ENCODE measurements around the gene SEBOX.
A peak's percentile ranks its signal among the peaks of the same experiment; 100 is the strongest.

SEBOX gene

GRCh38 chr17:28318759-28319597 is 46.0 kb downstream of the SEBOX start, which contains the start of gene TMEM97:
TMEM97 (plus strand) TSS chr17:28319200; CDS start chr17:28319240, 40 bp downstream.
- DNase-seq (ENCODE audit: low read depth) = peak; percentile 87

DNA sequence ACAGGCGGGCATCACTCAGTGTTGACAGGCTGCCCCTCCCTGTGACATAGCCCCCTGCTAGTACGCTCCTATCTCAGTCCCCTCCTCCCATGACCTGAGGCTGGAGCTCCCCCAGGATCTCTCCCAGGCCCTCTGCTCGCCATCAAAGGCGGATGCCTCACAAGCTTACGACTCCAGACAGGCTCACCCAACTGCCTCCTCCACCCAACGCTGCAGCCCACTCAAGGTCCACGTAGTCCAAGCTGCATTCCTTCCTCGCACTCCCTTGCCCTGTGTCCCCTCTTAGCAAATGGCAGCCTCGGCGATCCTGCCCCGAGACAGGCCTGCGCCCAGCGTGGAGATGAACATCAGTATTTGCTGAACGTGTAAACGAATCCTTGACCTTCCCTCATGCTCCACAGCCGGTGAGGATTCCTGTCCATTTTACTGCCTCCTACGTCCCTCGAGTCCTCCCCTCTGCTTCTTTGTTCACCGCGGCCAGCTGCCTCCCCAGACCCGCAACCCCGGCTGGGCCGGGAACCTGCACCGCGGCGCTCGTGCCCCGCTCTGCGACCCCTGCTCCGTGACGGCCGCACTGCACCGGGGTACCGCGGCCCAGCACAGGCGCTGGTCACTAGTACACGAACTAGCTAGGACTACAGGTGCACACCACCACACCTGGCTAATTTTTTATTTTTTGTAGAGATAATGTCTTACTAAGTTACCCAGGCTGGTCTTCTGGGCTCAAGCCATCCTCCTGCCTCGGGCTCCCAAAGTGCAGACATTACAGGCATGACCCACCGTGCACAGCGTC is 46.8 kb downstream of the SEBOX start:
- no peak for DNase-seq (ENCODE audit: low read depth)

DNA sequence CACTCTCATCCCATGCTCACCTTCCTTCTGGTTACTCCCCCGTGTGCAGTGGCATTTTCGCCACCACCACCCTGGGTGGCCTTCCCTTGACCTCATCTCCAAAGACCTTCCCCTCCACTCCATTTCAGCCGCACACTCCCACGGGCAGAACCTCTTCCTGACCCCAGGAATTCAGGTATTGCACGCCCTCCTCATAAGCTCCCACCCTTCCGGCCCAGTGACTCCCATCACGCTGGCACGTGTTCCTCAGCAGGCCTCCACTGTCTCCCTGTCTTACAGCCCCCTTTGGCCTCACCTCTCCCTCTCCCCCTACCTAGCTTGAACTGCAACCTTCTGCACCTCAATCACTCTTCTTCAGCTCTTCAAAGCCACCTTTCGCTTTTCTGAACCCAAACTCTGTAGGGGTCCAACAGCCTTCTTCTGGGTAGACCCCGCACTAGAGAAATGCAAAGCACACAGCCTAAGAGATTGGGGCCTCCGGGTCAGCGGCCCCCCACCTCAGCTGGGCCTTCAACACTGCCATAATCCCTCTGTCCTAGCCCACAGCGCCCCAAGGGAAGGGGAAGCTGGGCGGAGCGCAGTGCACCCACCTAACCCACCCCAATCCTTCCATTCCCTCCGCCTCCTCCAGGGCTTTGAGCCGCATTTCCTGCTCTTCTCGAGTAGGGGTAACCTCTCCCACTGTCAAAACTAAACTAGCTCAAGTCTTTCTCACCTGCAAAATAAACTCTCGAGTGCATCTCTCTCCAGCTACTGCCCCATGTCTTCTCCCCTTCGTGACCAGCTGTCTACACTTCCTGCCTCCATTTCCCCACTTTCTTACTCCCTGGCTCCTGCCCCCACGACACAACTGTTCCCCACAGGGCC is 47.7 kb downstream of the SEBOX start:
- DNase-seq (ENCODE audit: low read depth) = no peak

DNA sequence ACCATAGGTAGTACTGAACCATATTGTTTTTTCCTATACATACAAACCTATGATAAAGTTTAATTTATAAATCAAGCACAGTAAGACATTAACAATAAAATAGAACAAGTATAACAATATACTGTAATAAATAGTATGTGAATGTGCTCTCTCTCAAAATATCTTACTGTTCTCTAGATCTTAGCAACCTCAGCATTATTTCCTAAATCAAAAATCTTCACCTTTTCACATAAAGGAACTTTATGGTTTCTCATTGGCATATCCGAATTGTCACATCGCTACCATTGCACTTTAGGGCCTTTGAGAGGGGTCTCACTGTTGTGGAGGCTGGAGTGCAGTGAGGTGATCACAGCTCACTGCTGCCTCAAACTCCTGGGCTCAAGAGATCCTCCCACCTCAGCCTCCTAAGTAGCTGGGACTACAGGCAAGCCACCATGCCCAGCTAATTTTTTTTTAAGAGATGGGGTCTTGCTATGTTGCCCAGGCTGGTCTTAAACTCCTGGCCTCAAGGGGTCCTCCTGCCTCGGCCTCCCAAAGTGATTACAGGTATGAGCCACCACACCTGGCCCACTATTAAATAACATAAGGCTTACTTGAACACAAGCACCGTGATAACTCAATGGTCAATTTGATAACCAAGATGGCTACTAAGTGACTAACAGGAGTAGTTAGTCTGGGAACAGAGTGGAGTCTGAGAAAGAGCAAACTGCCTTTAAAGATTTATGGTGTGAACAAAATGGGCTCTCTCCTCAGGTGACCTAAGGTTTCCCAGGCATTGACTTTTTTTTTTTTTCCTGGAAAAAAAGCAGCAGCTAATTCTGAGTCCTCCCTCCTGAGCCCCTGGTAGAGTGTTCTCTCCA is 48.9 kb downstream of the SEBOX start:
- no peak for DNase-seq (ENCODE audit: low read depth)

DNA sequence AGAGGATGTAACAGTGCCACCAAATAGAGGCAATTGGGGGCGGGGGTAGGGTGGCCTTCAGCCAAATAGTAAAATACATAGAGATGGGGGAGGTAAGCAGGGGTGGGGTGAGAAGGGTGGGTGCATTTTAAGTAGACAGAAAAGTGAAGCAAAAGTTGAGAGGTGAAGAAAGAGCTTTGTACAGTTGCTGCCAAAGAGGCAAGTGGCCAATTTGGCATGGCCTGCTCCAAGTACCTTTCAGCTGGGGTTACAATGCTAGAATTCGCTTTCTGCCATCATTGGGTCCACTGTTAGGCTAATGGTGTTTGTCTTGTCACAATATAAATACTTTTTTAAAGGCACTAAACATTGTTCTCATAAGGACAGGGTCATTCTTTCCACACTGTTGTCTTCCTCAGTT is 51.2 kb downstream of the SEBOX start:
- no peak for DNase-seq (ENCODE audit: low read depth)

All from HS-5 (cell line).